HG02763 (cell line): ENCODE measurements around the gene CCDC184.
"Not testable (repeated sequence)": the region's sequence is repeated elsewhere in the genome, so short reads cannot be mapped to it uniquely, and the experiment has no call there.

Source experiments
- ATAC-seq: cut with Tn5 transposase; IDR thresholded peaks from one replicate; pipeline ENCODE4 v1.9.1; 2021; ENCODE audit warnings: mild to moderate bottlenecking, moderate library complexity; ENCODE audit not compliant: unreplicated experiment

CCDC184 gene

GRCh38 chr12:48183091-48183875 lies at the start of gene CCDC184:
TSS of gene CCDC184 (plus strand) at chr12:48183644. CDS start at chr12:48184123, 479 bp downstream.
- ATAC-seq: peak; percentile 73

DNA sequence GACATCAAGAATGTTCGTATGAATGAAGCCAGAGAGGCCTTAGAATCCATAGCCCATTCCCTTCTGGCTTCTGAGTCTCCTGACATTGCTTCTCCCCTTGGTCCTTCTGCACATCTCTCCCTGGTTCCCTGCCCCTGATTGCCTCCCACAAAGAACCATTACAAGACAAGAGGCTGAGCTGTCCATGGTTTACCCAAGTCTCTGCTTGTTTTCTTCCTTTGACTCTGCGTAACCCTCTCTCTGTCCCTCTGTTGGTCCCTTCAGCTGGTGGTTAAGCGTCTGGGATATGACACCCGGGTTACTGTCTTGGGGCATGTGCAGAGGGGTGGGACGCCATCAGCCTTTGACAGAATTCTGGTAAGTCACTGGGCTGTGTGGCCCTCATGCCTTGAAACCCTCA lies 48.4 kb upstream of the CCDC184 start:
- ATAC-seq: no peak

DNA sequence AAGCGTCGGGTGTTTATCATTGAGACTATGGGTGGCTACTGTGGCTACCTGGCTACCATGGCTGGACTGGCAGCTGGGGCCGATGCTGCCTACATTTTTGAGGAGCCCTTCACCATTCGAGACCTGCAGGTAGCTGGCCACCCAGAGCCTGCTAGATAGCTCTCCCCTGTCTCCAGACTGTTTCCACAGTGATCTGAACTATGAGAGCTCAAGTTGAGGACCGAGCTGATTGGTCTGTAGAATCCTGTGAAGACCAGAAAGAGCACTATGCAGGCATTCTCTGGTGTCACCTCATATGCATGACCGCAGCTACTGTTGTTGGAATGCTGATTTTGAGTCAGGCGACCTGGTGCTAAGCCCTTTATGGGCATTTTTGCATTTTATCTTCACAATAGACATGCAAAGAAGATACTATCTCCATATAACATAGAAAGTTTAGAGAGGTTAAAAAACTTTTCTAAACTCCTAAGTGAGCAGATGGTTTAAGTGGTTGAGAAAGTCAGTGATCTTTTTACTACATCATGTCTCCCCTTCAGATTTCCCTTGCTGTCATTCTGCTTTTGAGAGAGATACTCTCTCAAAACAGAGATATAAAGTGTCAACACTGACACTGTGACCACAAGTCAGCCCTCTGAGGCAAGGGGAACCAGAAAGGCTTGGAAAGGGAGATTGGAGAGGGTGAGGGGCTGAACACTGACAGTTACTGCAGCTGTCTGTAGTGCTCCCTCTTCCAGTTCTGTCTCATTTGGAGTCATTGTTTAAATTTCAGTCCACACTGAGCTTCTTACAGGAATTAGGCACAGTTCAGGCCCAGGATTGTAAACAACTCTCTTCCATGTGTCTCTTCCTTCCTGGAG lies 40.4 kb upstream of the CCDC184 start:
- no peak for ATAC-seq

- no peak for ATAC-seq
Measured at GRCh38 chr12:48143898-48144297, 39.5 kb upstream of the CCDC184 start.

- no peak for ATAC-seq
Measured at GRCh38 chr12:48145981-48146380, 37.5 kb upstream of the CCDC184 start.

GRCh38 chr12:48151103-48151771 lies 32.2 kb upstream of the CCDC184 start:
- ATAC-seq: no peak

DNA sequence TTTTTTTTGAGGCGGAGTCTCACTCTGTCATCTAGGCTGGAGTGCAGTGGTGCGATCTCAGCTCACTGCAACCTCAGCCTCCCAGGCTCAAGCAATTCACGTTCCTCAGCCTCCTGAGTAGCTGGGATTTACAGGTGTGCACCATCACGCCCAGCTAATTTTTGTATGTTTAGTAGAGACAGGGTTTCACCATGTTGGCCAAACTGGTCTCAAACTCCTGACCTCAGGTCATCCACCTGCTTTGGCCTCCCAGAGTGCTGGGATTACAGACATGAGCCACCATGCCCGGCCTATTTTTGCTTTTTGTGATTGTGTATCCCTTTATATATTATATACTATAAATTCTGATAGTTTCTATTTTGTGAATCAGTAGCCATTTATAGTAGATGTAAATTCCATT lies 27.7 kb upstream of the CCDC184 start:
- ATAC-seq: not testable (repeated sequence)

DNA sequence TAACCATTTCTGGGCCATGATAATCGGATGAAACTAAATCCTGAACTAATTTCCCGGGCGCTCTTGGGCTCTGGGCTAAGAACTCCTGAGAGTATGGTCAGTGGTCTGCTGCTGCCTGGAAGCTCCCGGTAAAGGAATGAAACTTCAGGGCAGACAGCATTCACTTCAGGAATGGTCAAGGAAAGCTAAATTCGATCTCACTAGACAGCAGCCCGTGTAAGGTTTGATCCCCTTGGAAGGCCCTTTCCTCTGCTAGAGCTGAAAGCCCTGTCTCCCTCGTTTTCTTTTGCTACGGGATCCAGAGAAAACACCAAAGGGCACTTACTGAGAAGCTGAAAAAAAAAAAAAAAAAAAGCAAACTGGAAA lies 26.8 kb upstream of the CCDC184 start:
- ATAC-seq: no peak

- peak; percentile 94 for ATAC-seq
Measured at GRCh38 chr12:48157018-48157888, 26.2 kb upstream of the CCDC184 start, which contains the start of gene ASB8. TSS of gene ASB8 (minus strand) at chr12:48157515. CDS start at chr12:48153496, 4,019 bp downstream.

DNA sequence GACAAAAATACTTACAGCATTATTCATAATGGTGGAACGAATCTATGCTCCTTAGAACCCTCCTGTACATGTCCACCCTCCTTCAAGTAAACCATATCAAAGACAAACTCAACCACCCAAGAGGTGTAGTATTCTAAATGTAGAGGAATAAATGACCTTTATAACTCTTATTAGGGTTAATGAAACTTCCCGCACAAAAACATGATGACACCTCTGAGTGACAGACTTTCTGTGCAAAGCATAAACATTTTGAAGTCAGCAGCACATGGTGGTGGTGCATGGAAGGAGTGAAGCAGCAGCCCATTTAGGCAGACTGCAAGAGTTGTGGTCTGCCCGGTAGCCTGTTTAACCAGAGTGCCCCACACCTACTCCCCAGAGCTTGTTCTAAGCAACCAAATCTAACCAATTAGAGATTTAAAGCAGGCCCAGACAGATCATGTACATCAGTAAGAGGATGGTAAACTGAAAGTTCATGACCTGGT lies 25.5 kb upstream of the CCDC184 start:
- ATAC-seq: no peak

- ATAC-seq: no peak
Measured at GRCh38 chr12:48160046-48160445, 23.4 kb upstream of the CCDC184 start.

DNA sequence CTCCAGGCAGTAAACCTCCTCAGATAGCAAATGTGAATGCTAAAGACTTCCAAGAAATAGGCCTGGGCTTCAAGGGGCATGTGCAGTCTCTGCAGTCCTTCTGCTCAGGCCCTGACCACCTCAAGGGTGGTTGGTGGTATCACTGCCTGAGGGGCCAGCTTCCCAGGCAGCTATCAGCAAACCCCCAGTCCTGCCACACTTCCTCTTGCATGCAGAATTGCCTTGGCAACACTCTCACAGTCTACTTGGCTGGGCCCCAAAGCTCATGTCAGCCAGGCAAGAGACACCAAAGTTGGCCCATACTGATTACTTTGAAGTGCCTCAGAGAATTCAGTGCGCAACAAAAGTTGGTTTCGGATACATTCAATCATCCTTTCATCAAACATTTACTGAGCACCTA lies 22.6 kb upstream of the CCDC184 start:
- ATAC-seq: no peak

- ATAC-seq: no peak
Measured at GRCh38 chr12:48163150-48163747, 20.2 kb upstream of the CCDC184 start.

DNA sequence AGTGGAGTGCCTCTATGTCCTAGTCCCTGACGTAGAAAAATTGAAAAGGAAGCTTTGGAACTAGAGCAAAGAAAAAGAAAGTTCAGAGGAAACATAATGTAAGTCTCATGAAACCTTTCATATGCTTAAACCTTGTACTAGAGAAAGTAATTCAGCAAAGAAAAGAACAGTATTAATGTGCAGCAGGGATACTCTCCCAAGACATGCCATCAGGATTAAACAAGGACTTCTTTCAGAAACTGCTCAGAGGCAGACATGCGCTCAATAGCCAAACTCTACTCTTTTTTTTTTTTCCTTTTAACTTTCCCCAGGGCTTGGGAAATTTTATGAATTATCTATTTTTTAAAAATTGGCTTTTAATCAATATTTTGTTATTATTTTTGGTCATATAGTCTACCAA lies 19.0 kb upstream of the CCDC184 start:
- ATAC-seq: no peak

GRCh38 chr12:48165089-48165981 lies 18.1 kb upstream of the CCDC184 start:
- no peak for ATAC-seq

- ATAC-seq: no peak
Measured at GRCh38 chr12:48169011-48169410, 14.4 kb upstream of the CCDC184 start.

DNA sequence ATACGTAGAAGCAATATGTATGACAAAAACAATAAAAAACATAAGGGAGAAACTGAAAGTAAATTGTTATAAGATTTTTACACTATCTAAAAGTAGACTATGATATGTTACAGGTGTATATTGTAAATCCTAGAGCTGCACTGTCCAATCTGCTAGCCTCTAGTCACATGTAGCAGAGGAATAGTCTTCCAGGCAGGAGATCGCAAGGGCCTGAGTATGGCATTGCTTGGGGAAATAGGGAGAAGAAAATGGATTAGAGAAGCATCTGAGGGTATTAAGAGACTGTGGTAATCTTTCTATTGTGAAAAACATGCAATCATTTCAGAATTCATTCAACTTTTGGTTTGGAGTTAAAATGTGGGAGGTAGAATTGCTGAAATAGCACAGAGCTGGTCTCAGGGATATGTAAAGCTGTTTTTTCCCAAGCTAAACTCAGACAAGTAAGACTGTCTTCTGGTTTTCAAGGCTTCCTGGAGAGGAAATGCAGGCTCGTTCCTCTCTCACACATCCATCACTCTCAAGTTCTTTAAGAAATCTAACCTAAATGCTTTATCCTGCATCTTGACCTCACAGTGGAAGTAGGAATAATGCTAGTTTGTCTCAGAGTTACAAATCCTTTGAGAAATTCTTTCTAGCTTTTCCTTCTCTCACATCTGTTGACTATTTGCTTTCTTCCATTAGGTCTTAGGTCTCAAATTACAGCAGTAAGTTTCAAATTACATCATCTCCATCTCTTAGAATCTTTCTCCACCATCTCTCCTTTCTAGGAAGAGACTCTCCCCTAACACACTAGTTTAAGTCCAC lies 7.6 kb upstream of the CCDC184 start:
- ATAC-seq: no peak

- ATAC-seq: no peak
Measured at GRCh38 chr12:48176417-48176751, 7.1 kb upstream of the CCDC184 start.
